B cell (primary cell): Measurements from ENCODE around the gene CSNK1G3. TPM values are rescaled to one million over a fixed set of nuclear protein-coding genes. Genes with fewer than 3 reads are reported as not detected.

Experiments
- ATAC-seq: fragments of 200-7000 bp; cut with Tn5 transposase; one replicate; pipeline ENCODE4 v1.10.0; 2021; ENCODE audit warnings: low read depth, mild to moderate bottlenecking, moderate number of reproducible peaks, moderate library complexity
- CTCF ChIA-PET: fragments of 350-600 bp; sonication (Branson Sonifier 250); formaldehyde crosslinking; loops from one replicate; lab custom pipeline; 2021; ENCODE audit warnings: antibody characterized with exemption, inconsistent platforms; lab: Charles Lee
- POLR2A ChIA-PET: fragments of 350-600 bp; sonication (Branson Sonifier 250); formaldehyde crosslinking; loops from one replicate; lab custom pipeline; 2021; ENCODE audit warnings: antibody characterized with exemption; lab: Charles Lee
- DNase-seq: peaks from one replicate; pipeline ENCODE4 v3.0.0; 2013
- H2AFZ ChIP-seq: 2 replicates; pipeline ENCODE4 v1.6.1; 2012; ENCODE audit warnings: mild to moderate bottlenecking, low read depth, low read length; ENCODE audit not compliant: insufficient read depth, poor library complexity, severe bottlenecking
- H3K27ac ChIP-seq, 2 donors: 1 replicate in 1 of 2; 2 replicates in 1 of 2; pipeline ENCODE4 v1.5.1; 2012 to 2013; ENCODE audit warnings: low read length in 2 of 2, mild to moderate bottlenecking in 2 of 2, moderate library complexity in 1 of 2
- H3K27me3 ChIP-seq, 4 experiments: fragments of 200-600 bp in 1 of 4; sonication (generic) in 1 of 4; replicated peaks in 1 of 4; 1 replicate in 2 of 4; 2 replicates in 2 of 4; pipeline versions ENCODE4 v1.6.1 to v1.7.0; 2013 to 2016; ENCODE audit warnings: low read length in 3 of 4, mild to moderate bottlenecking in 2 of 4, mixed read lengths in 1 of 4, moderate library complexity in 1 of 4; ENCODE audit not compliant: insufficient read depth in 4 of 4, control insufficient read depth in 3 of 4; ENCODE audit errors: control extremely low read depth in 1 of 4
- H3K36me3 ChIP-seq, 2 experiments: replicated peaks in 1 of 2; 1 replicate in 1 of 2; 2 replicates in 1 of 2; pipeline versions ENCODE4 v1.6.1 to v1.7.1; 2013; ENCODE audit warnings: low read length in 1 of 2; ENCODE audit not compliant: insufficient read depth in 2 of 2, control insufficient read depth in 1 of 2; ENCODE audit errors: control extremely low read depth in 1 of 2, extremely low read depth in 1 of 2
- H3K4me1 ChIP-seq, 2 donors: fragments of 200-600 bp in 1 of 2; sonication (generic) in 1 of 2; 1 replicate in 1 of 2; 2 replicates in 1 of 2; pipeline versions ENCODE4 v1.5.1 to v1.6.1; 2013 to 2017; ENCODE audit warnings: low read length in 2 of 2; ENCODE audit not compliant: control insufficient read depth in 2 of 2, insufficient read depth in 2 of 2
- H3K4me2 ChIP-seq: replicated peaks from 2 replicates; pipeline ENCODE3; 2012; ENCODE audit warnings: mild to moderate bottlenecking, low read depth, low read length; ENCODE audit not compliant: poor library complexity, severe bottlenecking
- H3K4me3 ChIP-seq, 5 experiments: fragments of 200-600 bp in 1 of 5; sonication (generic) in 1 of 5; 1 replicate in 3 of 5; 2 replicates in 2 of 5; pipeline versions ENCODE4 v1.5.1 to v1.7.0; 2011 to 2016; ENCODE audit warnings: low read length in 4 of 5, mild to moderate bottlenecking in 4 of 5, low read depth in 2 of 5, control low read depth in 1 of 5, moderate library complexity in 1 of 5; ENCODE audit not compliant: insufficient read depth in 1 of 5; ENCODE audit errors: control extremely low read depth in 1 of 5, extremely low read depth in 1 of 5
- H3K79me2 ChIP-seq: fragments of 200-600 bp; sonication (generic); one replicate; pipeline ENCODE4 v1.6.0; 2016; ENCODE audit warnings: low read length; ENCODE audit not compliant: control insufficient read depth, insufficient read depth
- H3K9ac ChIP-seq: fragments of 200-600 bp; sonication (generic); 2 replicates; pipeline ENCODE4 v1.6.1; 2017; ENCODE audit warnings: mild to moderate bottlenecking, low read length, moderate library complexity
- H3K9me3 ChIP-seq, 3 donors: one replicate each; pipeline versions ENCODE4 v1.6.1 to v1.7.1; 2013; ENCODE audit warnings: low read length in 2 of 3; ENCODE audit not compliant: control insufficient read depth in 2 of 3, insufficient read depth in 1 of 3; ENCODE audit errors: control extremely low read depth in 1 of 3
- H4K20me1 ChIP-seq: 2 replicates; pipeline ENCODE4 v1.6.0; 2012; ENCODE audit warnings: mild to moderate bottlenecking, low read length; ENCODE audit not compliant: insufficient read depth, control insufficient read depth, poor library complexity, severe bottlenecking
- H3K27ac Mint-ChIP-seq: one replicate; pipeline ENCODE4 v1.8.0; 2021; ENCODE audit warnings: mixed read lengths
- H3K27me3 Mint-ChIP-seq: one replicate; pipeline ENCODE4 v1.8.0; 2021; ENCODE audit warnings: mixed read lengths
- H3K4me1 Mint-ChIP-seq: one replicate; pipeline ENCODE4 v1.8.0; 2021; ENCODE audit warnings: mixed read lengths
- H3K4me3 Mint-ChIP-seq: one replicate; pipeline ENCODE4 v1.8.0; 2021; ENCODE audit warnings: mixed read lengths
- H3K9me3 Mint-ChIP-seq: one replicate; pipeline ENCODE4 v1.8.0; 2022; ENCODE audit warnings: mixed read lengths; ENCODE audit not compliant: insufficient read depth
- CTCF ChIP-seq: fragments of 200-600 bp; IDR thresholded peaks from one replicate; pipeline ENCODE4 v1.8.0; 2022; ENCODE audit warnings: antibody characterized with exemption, mild to moderate bottlenecking
- EZH2 ChIP-seq: IDR thresholded peaks from 2 replicates; pipeline ENCODE4 v1.6.1; 2012; ENCODE audit warnings: borderline replicate concordance, low read depth, mild to moderate bottlenecking, moderate library complexity, low read length; ENCODE audit not compliant: insufficient read depth, poor library complexity, severe bottlenecking
- WGBS: methylation state at CpG from one replicate; pipeline ENCODE4 v1.1.5; 2013; ENCODE audit warnings: missing lambda C conversion rate; ENCODE audit not compliant: insufficient coverage; 5-methylcytosine and 5-hydroxymethylcytosine counted together
- intact Hi-C: fragments of 100-400 bp; cut with micrococcal nuclease; formaldehyde crosslinking; loops from one replicate; pipeline ENCODE4 v1.10.0; 2022
- polyA plus RNA-seq: library from polyadenylated mRNA; depleted of rRNA; stranded (reverse); fragments of >200 nt; gene quantifications from 2 replicates; pipeline ENCODE4 v1.2.3, GENCODE V29; 2012
- total RNA-seq, 2 donors: library from RNA; stranded (reverse); fragments of 120-200 nt in 1 of 2; gene quantifications; 1 replicate in 1 of 2; 2 replicates in 1 of 2; pipeline versions ENCODE4 v1.2.3 to v1.2.4, GENCODE V29; 2013 to 2022

Gene CSNK1G3
- total and polyA plus RNA-seq, 2 donors (not counting 1 experiment from before 2014, with no cell fraction given): 20.8 to 140 TPM

- DNase-seq (no peak), ATAC-seq (no peak)
- Histone ChIP-seq H3K9me3 (no peaks in the 10 kb centered on the region), H3K27ac (no peak overlapping the region), H3K27me3 (no peaks in the 10 kb centered on the region), H2AFZ (no peak overlapping the region), H3K4me3 (no peak overlapping the region), H3K9ac (no peak overlapping the region), H3K4me1 (no peaks in the 10 kb centered on the region), H3K79me2 (no peaks in the 10 kb centered on the region), H4K20me1 (no peaks in the 10 kb centered on the region), H3K4me2 (no peak overlapping the region), H3K36me3 (peaks cover 3 to 32% of the 10 kb centered on the region in 2 experiments)
- no peaks in the 10 kb centered on the region for H3K4me1 Mint-ChIP-seq
- no peak for TF ChIP-seq EZH2
- no peak for TF ChIP-seq CTCF
- H3K9me3 Mint-ChIP-seq: no peaks in the 10 kb centered on the region
- ChIA-PET CTCF (no interaction called here), POLR2A (no interaction called here)
- no peaks in the 10 kb centered on the region for H3K27me3 Mint-ChIP-seq
- H3K27ac Mint-ChIP-seq: no peak overlapping the region
- intact Hi-C loops: loop anchor here (10.0 kb wide), 1 partner anchor 1423 kb away; no protein-coding TSS in a partner anchor
- no peak overlapping the region for H3K4me3 Mint-ChIP-seq
These were observed 105.6 kb downstream of the CSNK1G3 start for GRCh38 chr5:123617561-123617960.

GRCh38 chr5:123626051-123626450 lies 114.1 kb downstream of the CSNK1G3 start:
- ChIA-PET POLR2A (no interaction called here), CTCF (no interaction called here)
- Mint-ChIP-seq H3K9me3 (peaks cover 25% of the 10 kb centered on the region), H3K27ac (no peak overlapping the region), H3K4me1 (no peaks in the 10 kb centered on the region), H3K27me3 (peaks cover 31% of the 10 kb centered on the region), H3K4me3 (no peak overlapping the region)
- Histone ChIP-seq H3K4me3 (no peak overlapping the region), H2AFZ (no peak overlapping the region), H3K27ac (no peak overlapping the region), H3K4me2 (no peak overlapping the region), H3K9ac (no peak overlapping the region), H3K9me3 (peaks cover 11 to 32% (median 24%) of the 10 kb centered on the region in 3 donors), H3K79me2 (no peaks in the 10 kb centered on the region), H3K4me1 (no peaks in the 10 kb centered on the region), H3K36me3 (no peaks in the 10 kb centered on the region), H4K20me1 (no peaks in the 10 kb centered on the region), H3K27me3 (peaks cover 0 to 6% (median 0%) of the 10 kb centered on the region in 4 experiments)
- WGBS: 100% methylated on average over 1 of the region's 2 CpGs
- ATAC-seq: no peak
- TF ChIP-seq EZH2 (no peak), CTCF (no peak)
- no peak for DNase-seq
- intact Hi-C loops: no loop called here
